SU-DHL-6 (cell line): Measurements from ENCODE around the gene PUDP.

Experiments used
- CTCF ChIP-seq: fragments of 200-600 bp; sonication (generic); IDR thresholded peaks from one replicate; pipeline ENCODE4 v1.5.1; 2017; ENCODE audit warnings: antibody characterized with exemption, mild to moderate bottlenecking, low read length, moderate library complexity; ENCODE audit not compliant: insufficient read depth, poor library complexity, severe bottlenecking
- EZH2phosphoT487 ChIP-seq: fragments of 200-600 bp; sonication (generic), shearing (Covaris generic); conservative IDR thresholded peaks from 2 replicates; pipeline ENCODE4 v1.6.1; 2018; ENCODE audit warnings: mild to moderate bottlenecking, antibody characterized with exemption, low read length, moderate library complexity, mixed read lengths

GRCh38 chrX:7091923-7092322, 56.0 kb downstream of the PUDP start:
- TF ChIP-seq CTCF (no peak), EZH2phosphoT487 (no peak)
